Large intestine (tissue), 12 donors: ENCODE results near the gene CCDC89. TPM values are rescaled to one million over a fixed set of nuclear protein-coding genes. Genes with fewer than 3 reads are reported as not detected.

Experiments used
- DNase-seq, 2 donors: peaks; one replicate each; pipeline versions ENCODE4 v3.0.0 to v3.0.0-alpha.2; 2013
- H3K27ac ChIP-seq: one replicate; pipeline ENCODE4 v1.5.1; 2013; ENCODE audit warnings: low read length
- H3K27me3 ChIP-seq: 2 replicates; pipeline ENCODE4 v1.6.1; 2013; ENCODE audit warnings: low read length; ENCODE audit not compliant: control insufficient read depth, insufficient read depth
- H3K36me3 ChIP-seq: 2 replicates; pipeline ENCODE4 v1.6.1; 2013; ENCODE audit warnings: low read length; ENCODE audit not compliant: control insufficient read depth, insufficient read depth
- H3K4me1 ChIP-seq: one replicate; pipeline ENCODE4 v1.6.1; 2013; ENCODE audit warnings: low read length; ENCODE audit not compliant: control insufficient read depth, insufficient read depth
- H3K4me3 ChIP-seq: one replicate; pipeline ENCODE4 v1.5.1; 2013; ENCODE audit warnings: low read length
- H3K9me3 ChIP-seq: one replicate; pipeline ENCODE4 v1.6.1; 2013; ENCODE audit warnings: mild to moderate bottlenecking, low read depth, low read length, moderate library complexity; ENCODE audit not compliant: control insufficient read depth
- WGBS: methylation state at CpG from one replicate; pipeline ENCODE4 v1.1.5; 2013; ENCODE audit warnings: low lambda C conversion rate; ENCODE audit not compliant: insufficient coverage; 5-methylcytosine and 5-hydroxymethylcytosine counted together
- long read RNA-seq, 11 donors: transcript quantifications; one replicate each; lab custom pipeline, GENCODE V29; 2026
- polyA plus RNA-seq: library from polyadenylated mRNA; unstranded; fragments of 120-200 nt; gene quantifications from one replicate; pipeline ENCODE4 v1.2.1, GENCODE V29; 2013

Gene CCDC89
- 0.94 TPM for polyA plus RNA-seq
- long read RNA-seq, donor 1 = 0 reads
- long read RNA-seq, donor 2, partial matches to known transcripts = 0 of 2 reads
- long read RNA-seq, donor 2, other reads (novel, unspliced or antisense) = 0 of 2 reads
- long read RNA-seq, donor 3 = 0 reads
- long read RNA-seq, donor 4 = 0 reads
- long read RNA-seq, donor 5, partial matches to known transcripts = 0 of 1 reads
- long read RNA-seq, donor 5, other reads (novel, unspliced or antisense) = 0 of 1 reads
- long read RNA-seq, donor 6, partial matches to known transcripts = 0 of 1 reads
- long read RNA-seq, donor 6, other reads (novel, unspliced or antisense) = 0 of 1 reads
- long read RNA-seq, donor 7 = 0 reads
- long read RNA-seq, donor 8, partial matches to known transcripts = 0 of 1 reads
- long read RNA-seq, donor 8, other reads (novel, unspliced or antisense) = 0 of 1 reads
- long read RNA-seq, donor 9 = 0 reads
- long read RNA-seq, donor 10 = 0 reads
- long read RNA-seq, donor 11, partial matches to known transcripts = 0 of 1 reads
- long read RNA-seq, donor 11, other reads (novel, unspliced or antisense) = 0 of 1 reads

- Histone ChIP-seq H3K4me3 (peak within 1 kb of the TSS; percentile 8), H3K4me1 (peaks cover 7% of the 10 kb centered on the region), H3K27me3 (no peaks in the 10 kb centered on the region), H3K36me3 (no peaks in the 10 kb centered on the region), H3K27ac (peak within 1 kb of the TSS; percentile 47), H3K9me3 (no peaks in the 10 kb centered on the region)
- peak; percentile 63 to 70 for DNase-seq
- 90% methylated on average over 2 of the region's 13 CpGs for WGBS
Measured at GRCh38 chr11:85685820-85686459, at the start of gene CCDC89. Gene CCDC89 (minus strand): TSS chr11:85686195. CDS start chr11:85686130, 65 bp downstream.

GRCh38 chr11:85732965-85733364, 47.0 kb upstream of the CCDC89 start:
- DNase-seq = peak; percentile 61 to 77
- Histone ChIP-seq H3K9me3 (no peaks in the 10 kb centered on the region), H3K27me3 (no peaks in the 10 kb centered on the region), H3K4me1 (peaks cover 4% of the 10 kb centered on the region), H3K27ac (no peak overlapping the region), H3K36me3 (peaks cover 4% of the 10 kb centered on the region), H3K4me3 (no peak overlapping the region)

- Histone ChIP-seq H3K27me3 (no peaks in the 10 kb centered on the region), H3K9me3 (no peaks in the 10 kb centered on the region), H3K4me3 (no peak overlapping the region), H3K36me3 (no peaks in the 10 kb centered on the region), H3K27ac (no peak overlapping the region), H3K4me1 (no peaks in the 10 kb centered on the region)
- DNase-seq = no peak
- WGBS = 94% methylated on average over 2 of the region's 3 CpGs
Measured at GRCh38 chr11:85726381-85726780, 40.4 kb upstream of the CCDC89 start.

- DNase-seq = peak in 1 of 2 donors; percentile 59
- Histone ChIP-seq H3K4me1 (no peaks in the 10 kb centered on the region), H3K27me3 (no peaks in the 10 kb centered on the region), H3K27ac (no peak overlapping the region), H3K36me3 (peaks cover under 1% of the 10 kb centered on the region), H3K9me3 (no peaks in the 10 kb centered on the region), H3K4me3 (no peak overlapping the region)
- WGBS = 29% methylated on average over 1 of the region's 3 CpGs
Measured at GRCh38 chr11:85725510-85726258, 39.7 kb upstream of the CCDC89 start.

GRCh38 chr11:85724748-85725465, 38.9 kb upstream of the CCDC89 start:
- Histone ChIP-seq H3K27ac (no peak overlapping the region), H3K27me3 (no peaks in the 10 kb centered on the region), H3K4me3 (no peak overlapping the region), H3K4me1 (no peaks in the 10 kb centered on the region), H3K36me3 (peaks cover 2% of the 10 kb centered on the region), H3K9me3 (no peaks in the 10 kb centered on the region)
- DNase-seq = no peak
- 92% methylated on average over 2 of the region's 6 CpGs for WGBS

- no peak for DNase-seq
- no peaks in the 10 kb centered on the region for H3K27me3 ChIP-seq
- H3K36me3 ChIP-seq = peaks cover 2% of the 10 kb centered on the region
- no peaks in the 10 kb centered on the region for H3K4me1 ChIP-seq
- no peak overlapping the region for H3K27ac ChIP-seq
- no peak overlapping the region for H3K4me3 ChIP-seq
- H3K9me3 ChIP-seq = no peaks in the 10 kb centered on the region
- no CpG with 5 or more reads among the region's 5 CpGs for WGBS
Measured at GRCh38 chr11:85723088-85723487, 37.1 kb upstream of the CCDC89 start.

GRCh38 chr11:85721191-85721590, 35.2 kb upstream of the CCDC89 start:
- WGBS = no CpG with 5 or more reads among the region's 3 CpGs
- DNase-seq = no peak
- H3K4me1 ChIP-seq = no peaks in the 10 kb centered on the region
- no peak overlapping the region for H3K27ac ChIP-seq
- H3K9me3 ChIP-seq = no peaks in the 10 kb centered on the region
- H3K4me3 ChIP-seq = no peak overlapping the region
- H3K27me3 ChIP-seq = no peaks in the 10 kb centered on the region
- peaks cover 2% of the 10 kb centered on the region for H3K36me3 ChIP-seq

- no peaks in the 10 kb centered on the region for H3K27me3 ChIP-seq
- no peaks in the 10 kb centered on the region for H3K9me3 ChIP-seq
- no peaks in the 10 kb centered on the region for H3K4me1 ChIP-seq
- WGBS = no CpG with 5 or more reads among the region's 10 CpGs
- no peak overlapping the region for H3K4me3 ChIP-seq
- peak in 1 of 2 donors; percentile 39 for DNase-seq
- no peak overlapping the region for H3K27ac ChIP-seq
- H3K36me3 ChIP-seq = peaks cover 2% of the 10 kb centered on the region
Measured at GRCh38 chr11:85718991-85719807, 33.2 kb upstream of the CCDC89 start.

- Histone ChIP-seq H3K4me1 (no peaks in the 10 kb centered on the region), H3K27me3 (no peaks in the 10 kb centered on the region), H3K4me3 (no peak overlapping the region), H3K27ac (no peak overlapping the region), H3K36me3 (peaks cover 2% of the 10 kb centered on the region), H3K9me3 (no peaks in the 10 kb centered on the region)
- WGBS = 50% methylated on average over 2 of the region's 7 CpGs
- no peak for DNase-seq
Measured at GRCh38 chr11:85718126-85718943, 32.3 kb upstream of the CCDC89 start.
